Stimulated activated naive CD8-positive, alpha-beta T cell treated with anti-CD3 and anti-CD28 coated beads, Interleukin-15, Interleukin-2, amounts not matched to agents 100 U/mL and 50 U/mL, for 24 hours (primary cell): ENCODE measurements around the gene GRIK1.

Source experiments
- ATAC-seq: fragments of 150-1000 bp; cut with Tn5 transposase; one replicate; pipeline ENCODE4 v1.10.0; 2021
- DNase-seq: peaks from one replicate; pipeline ENCODE4 v3.0.0; 2021

Gene GRIK1

GRCh38 chr21:29718081-29718815 is 221.5 kb downstream of the GRIK1 start:
- DNase-seq (no peak), ATAC-seq (no peak)

- ATAC-seq, result no peak
- DNase-seq, result no peak
Measured at GRCh38 chr21:29717659-29718058, 222.1 kb downstream of the GRIK1 start.

DNA sequence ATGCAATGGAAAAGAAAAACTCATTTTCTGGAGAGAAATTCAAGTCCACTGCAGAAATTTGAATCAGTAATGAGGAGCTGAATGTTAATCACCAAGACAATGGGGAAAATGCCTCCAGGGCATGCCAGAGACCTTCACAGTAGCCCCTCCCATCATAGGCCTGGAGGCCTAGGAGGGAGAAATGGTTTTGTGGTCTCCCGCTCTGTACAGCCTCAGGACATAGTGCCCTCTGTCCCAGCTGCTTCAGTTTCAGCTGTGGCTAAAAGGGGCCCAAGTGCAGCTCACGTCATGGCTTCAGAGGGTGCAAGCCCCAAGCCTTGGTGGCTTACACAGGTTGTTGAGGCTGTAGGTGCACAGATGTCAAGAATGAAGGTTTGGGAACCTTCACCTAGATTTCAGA is 223.0 kb downstream of the GRIK1 start:
- DNase-seq (no peak), ATAC-seq (no peak)

DNA sequence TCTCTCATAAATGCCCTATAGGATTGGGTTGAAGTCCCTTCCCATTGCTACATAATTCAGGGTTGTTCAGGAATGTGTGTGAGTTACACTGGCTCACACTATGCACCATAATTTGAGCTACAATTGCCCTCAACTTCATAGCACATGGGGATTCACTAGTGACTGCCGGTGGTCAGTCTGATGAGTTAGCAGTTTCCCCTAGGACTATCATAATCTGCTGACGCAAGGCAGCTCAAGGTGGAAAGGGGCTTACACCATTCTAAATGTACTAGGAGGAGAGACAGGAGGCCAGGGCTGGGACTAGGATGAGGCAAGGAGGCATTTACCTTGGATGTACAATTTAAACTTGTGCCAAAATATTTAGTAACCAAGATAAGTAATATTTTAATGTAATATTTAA is 224.7 kb downstream of the GRIK1 start:
- ATAC-seq (no peak), DNase-seq (no peak)

DNA sequence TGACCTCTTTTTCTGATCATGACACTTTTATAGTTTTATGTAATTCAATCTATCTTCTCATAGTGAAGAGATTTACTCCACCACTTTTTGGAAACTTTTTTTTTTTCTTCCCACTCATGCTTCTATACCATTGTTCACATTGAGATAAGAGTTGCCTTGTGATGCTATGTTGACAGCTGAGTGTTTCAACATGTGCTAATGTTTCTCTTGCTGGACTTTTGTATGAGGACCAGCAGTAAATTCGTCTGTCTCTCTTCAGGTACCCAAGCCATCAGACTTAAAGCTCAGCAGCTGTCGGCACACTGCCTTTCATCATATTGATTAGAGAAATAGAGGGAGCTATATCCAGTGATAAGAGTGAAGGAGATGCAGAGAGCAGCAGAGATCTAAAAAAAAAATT is 227.0 kb downstream of the GRIK1 start:
- ATAC-seq, result no peak
- no peak for DNase-seq

GRCh38 chr21:29711236-29711635 is 228.6 kb downstream of the GRIK1 start:
- DNase-seq (no peak), ATAC-seq (no peak)

GRCh38 chr21:29710498-29710897 is 229.3 kb downstream of the GRIK1 start:
- DNase-seq (no peak), ATAC-seq (no peak)

DNA sequence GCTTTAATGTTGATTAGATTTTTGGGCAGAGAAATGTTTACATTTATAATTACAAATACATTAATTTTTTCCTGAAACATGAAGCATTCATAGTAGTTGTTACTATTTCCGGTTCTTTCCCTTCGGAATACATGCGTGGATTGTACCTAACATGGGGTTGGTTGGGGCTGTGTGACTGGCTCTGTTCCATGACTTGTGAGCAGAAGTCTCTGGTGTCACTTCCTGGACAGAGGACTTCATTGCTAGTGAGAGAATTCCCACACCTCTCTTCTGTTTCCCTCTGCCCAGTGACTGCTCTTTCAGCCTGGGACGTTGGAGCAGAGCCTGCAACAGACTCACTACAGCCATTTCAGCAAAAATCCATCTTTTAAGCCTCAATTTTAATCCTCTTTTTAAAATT is 231.4 kb downstream of the GRIK1 start:
- ATAC-seq (no peak), DNase-seq (no peak)

GRCh38 chr21:29704719-29705118 is 235.1 kb downstream of the GRIK1 start:
- ATAC-seq (no peak), DNase-seq (no peak)

DNA sequence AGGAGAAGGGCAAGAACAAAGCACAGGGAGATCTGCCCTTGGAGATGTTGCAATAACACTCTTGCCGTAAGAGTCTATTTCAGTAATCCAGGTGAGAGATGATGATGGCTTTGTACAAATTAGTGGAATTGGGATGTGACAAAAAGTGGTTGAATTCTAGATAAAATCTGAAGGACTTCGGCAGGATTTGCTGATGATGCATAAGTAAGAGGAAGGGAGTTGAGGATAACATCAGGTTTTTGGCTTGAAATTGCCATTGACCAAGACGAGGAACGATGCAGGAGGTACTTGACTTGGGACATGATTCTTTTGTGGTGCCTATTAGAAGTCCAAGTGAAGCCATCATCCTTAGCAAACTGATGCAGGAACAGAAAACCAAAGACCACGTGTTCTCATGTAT is 238.1 kb downstream of the GRIK1 start:
- no peak for ATAC-seq
- no peak for DNase-seq

DNA sequence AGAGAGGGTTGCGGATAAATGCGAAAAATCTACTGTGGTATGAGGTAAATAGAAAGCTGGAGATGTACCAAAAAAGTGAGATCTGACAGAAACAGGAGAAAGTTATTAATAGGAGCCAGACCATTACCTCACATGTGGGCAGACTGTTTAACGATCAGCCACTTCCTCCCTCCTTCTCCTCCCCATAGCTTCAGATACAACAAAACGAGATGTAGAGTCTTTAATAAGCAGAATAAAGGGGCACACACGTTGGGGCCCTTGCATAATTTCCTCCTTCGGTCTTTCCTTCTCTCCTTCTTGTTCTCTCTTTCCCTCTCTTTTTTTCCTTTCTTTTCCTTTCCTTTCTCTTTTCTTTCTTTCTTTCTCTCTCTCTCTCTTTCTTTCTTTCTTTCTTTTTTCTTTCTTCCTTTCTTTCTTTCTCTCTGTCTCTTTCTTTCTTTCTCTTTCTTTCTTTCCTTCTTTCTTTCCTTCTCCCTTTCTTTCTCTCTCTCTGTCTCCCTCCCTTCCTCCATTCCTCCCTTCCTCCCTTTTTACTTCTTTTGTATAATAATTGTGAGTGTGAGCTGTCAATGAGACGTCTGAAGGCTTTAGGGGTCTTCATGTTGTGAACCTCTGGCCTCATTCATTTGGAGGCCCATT is 242.1 kb downstream of the GRIK1 start:
- no peak for ATAC-seq

GRCh38 chr21:29696937-29697336 is 242.9 kb downstream of the GRIK1 start:
- ATAC-seq (no peak), DNase-seq (no peak)

More for the DNA sequence above, 242.1 kb downstream of the GRIK1 start:
- no peak for DNase-seq

GRCh38 chr21:29691616-29692491 is 247.9 kb downstream of the GRIK1 start:
- ATAC-seq, result no peak

DNA sequence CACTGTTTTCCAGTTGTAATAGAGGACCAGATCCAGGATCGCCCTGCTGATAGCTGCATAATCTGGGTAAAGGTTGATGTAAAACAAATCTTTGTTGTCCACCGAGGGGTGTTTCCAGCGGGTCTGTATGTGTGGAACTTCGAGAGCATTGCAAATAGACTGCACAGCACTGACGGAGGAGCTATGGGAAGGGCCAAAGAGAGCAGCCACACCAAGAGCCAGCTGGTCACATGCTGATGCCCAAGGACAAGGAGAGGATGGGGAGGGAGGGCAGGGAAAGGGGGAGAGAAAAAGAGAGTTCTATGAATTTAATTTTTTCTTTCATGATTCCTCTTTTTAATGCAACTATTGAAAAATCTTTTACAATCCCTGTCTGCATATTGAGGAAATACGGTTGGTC is 250.0 kb downstream of the GRIK1 start:
- DNase-seq (no peak), ATAC-seq (no peak)

More at GRCh38 chr21:29691616-29692491, 247.9 kb downstream of the GRIK1 start:
- no peak for DNase-seq

GRCh38 chr21:29684106-29684505 is 255.7 kb downstream of the GRIK1 start:
- DNase-seq (no peak), ATAC-seq (no peak)

DNA sequence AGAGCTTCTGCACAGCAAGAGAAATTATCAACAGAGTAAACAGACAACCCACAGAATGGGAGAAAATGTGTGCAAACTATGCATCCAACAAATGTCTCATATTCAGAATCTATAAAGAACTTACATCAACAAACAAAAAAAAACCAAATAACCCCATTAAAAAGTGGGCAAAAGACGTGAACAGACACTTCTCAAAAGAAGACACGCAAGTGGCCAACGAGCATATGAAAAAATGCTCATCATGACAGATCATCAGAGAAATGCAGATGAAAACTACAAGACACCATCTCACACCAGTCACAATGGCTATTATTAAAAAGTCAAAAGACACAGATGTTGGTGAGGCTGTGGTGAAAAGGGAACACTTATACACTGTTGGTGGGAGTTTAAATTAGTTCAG is 257.0 kb downstream of the GRIK1 start:
- DNase-seq (no peak), ATAC-seq (no peak)

DNA sequence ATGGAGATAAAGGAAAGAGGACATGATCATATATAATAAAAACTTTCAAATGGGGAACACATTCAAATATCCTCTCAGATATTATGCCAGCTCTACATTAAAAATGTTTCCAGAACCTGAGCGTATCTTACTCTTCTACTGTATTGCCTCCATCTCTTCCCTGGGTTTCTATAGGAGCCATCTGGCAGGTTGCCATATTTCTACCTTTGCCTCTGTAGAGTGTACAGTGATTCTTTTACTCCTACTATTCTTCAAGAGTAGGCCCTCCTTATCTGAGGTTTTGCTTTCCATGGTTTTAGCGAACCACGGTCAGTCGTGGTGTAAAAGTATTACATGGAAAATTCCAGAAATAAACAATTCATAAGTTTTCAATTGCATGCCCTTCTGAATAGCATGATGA is 259.5 kb downstream of the GRIK1 start:
- DNase-seq (no peak), ATAC-seq (no peak)

DNA sequence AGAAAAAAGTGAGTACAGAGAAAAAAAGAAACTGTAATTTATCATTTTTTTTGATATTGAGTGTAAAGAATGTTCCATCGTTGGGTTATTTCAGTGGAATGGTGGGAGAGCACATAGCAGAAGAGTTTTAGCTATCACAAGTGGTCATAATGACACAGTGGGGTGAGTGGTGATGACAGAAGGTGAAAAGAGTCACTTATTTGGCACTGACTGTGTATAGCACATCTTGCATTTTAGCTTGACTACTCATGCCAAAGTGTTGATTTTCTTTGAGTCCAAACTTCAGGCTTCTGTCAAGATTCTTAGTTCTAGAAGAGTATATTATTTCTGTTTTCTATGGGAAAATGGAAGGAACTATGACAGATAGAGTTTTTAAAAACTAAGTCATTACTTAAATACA is 261.2 kb downstream of the GRIK1 start:
- ATAC-seq, result no peak
- no peak for DNase-seq

- DNase-seq (no peak), ATAC-seq (no peak)
Measured at GRCh38 chr21:29677326-29677725, 262.5 kb downstream of the GRIK1 start.

DNA sequence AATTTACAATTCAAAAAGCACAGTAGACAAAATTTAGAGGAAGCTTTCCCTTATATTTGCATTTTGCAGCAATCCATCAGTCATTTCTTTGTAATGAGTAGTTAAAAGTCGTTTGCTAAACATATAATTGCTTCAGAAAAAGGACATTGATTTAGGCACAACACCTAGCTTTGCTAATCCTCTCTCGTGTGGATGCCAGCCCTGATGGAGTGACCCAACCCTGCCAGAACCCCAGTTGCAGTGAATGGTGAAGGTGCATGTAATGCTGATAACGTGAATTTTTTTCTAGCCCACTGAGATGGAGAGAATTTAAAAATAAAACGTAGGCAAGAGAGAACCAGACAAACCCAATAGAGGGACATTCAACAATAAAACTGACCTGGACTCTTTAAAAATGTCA is 263.4 kb downstream of the GRIK1 start:
- DNase-seq (no peak), ATAC-seq (no peak)

GRCh38 chr21:29675451-29675850 is 264.3 kb downstream of the GRIK1 start:
- DNase-seq, result no peak

DNA sequence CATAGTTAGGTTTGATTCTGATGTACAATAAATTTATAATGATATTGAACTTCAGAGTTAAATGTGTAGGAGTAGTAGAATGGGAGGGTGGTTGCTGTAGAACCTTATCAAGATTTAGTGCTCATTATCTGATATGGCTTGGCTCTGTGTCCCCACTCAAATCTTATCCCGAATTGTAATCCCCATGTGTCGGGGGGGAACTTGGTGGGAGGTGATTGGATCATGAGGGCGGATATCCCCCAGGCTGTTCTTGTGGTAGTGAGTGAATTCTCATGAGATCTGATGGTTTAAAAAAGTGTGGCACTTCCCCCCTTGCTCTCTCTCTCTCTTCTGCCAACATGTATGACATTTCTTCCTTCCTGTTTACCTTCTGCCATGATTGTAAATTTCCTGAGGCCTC is 265.5 kb downstream of the GRIK1 start:
- no peak for DNase-seq
- no peak for ATAC-seq

More at GRCh38 chr21:29675451-29675850, 264.3 kb downstream of the GRIK1 start:
- ATAC-seq, result no peak

- no peak for DNase-seq
- no peak for ATAC-seq
Measured at GRCh38 chr21:29673096-29673610, 266.6 kb downstream of the GRIK1 start.
